HepG2 (cell line): ENCODE data around the gene IL1R1. TPM values are rescaled to one million over a fixed set of nuclear protein-coding genes. Genes with fewer than 3 reads are reported as not detected.

ENCODE experiments used
- ATAC-seq: fragments of 200-7000 bp; cut with Tn5 transposase; 3 replicates; pipeline ENCODE4 v1.9.1; 2020; ENCODE audit warnings: mild to moderate bottlenecking, moderate library complexity
- BruUV-seq: library from RNA; stranded (reverse); fragments of 400-500 nt; replicated peaks from 2 replicates; lab custom pipeline; 2021; lab: Mats Ljungman, UMichigan
- CTCF ChIA-PET: fragments of 300-600 bp; formaldehyde crosslinking; extraction: SDS; loops from one replicate; lab custom pipeline; 2021; ENCODE audit warnings: low total read pairs, inconsistent platforms, low intra/inter-chr PET ratio; lab: Yijun Ruan, JAX
- POLR2A ChIA-PET: fragments of 350-600 bp; sonication (Branson Sonifier 250); formaldehyde crosslinking; loops from one replicate; lab custom pipeline; 2020; ENCODE audit warnings: antibody characterized with exemption, inconsistent platforms; lab: Yijun Ruan, JAX
- DNase-seq: peaks from one replicate; pipeline ENCODE4 v3.0.0-alpha.2; 2015; ENCODE audit warnings: low spot score
- FAIRE-seq: peaks from 3 replicates; lab custom pipeline; 2011; peaks lifted over from hg19 to GRCh38; lab: Jason Lieb, UNC
- H2AFZ ChIP-seq: one replicate; pipeline ENCODE4 v1.6.1; 2011; ENCODE audit warnings: low read length, inconsistent platforms
- H3K27ac ChIP-seq: fragments of 300-600 bp; 3 replicates; pipeline ENCODE4 v1.8.0; 2011; ENCODE audit warnings: mixed run types, mild to moderate bottlenecking, mixed read lengths, low read length, inconsistent platforms; ENCODE audit not compliant: insufficient read depth; ENCODE audit errors: extremely low read length
- H3K27me3 ChIP-seq, 2 experiments: fragments of 200-600 bp in 1 of 2; 2 replicates in 1 of 2; 3 replicates in 1 of 2; pipeline versions ENCODE4 v1.6.0 to v1.8.0; 2011; ENCODE audit warnings: low read length in 2 of 2, mild to moderate bottlenecking in 2 of 2, moderate library complexity in 2 of 2, inconsistent platforms in 1 of 2; ENCODE audit not compliant: insufficient read depth in 2 of 2, control insufficient read depth in 1 of 2
- H3K36me3 ChIP-seq, 2 experiments: fragments of 200-600 bp in 1 of 2; replicated peaks in 1 of 2; 2 replicates in 1 of 2; 3 replicates in 1 of 2; pipeline versions ENCODE4 v1.5.1 to v1.8.0; 2011; ENCODE audit warnings: low read length in 2 of 2, inconsistent platforms in 1 of 2; ENCODE audit not compliant: insufficient read depth in 2 of 2, control insufficient read depth in 1 of 2
- H3K4me1 ChIP-seq: 2 replicates; pipeline ENCODE4 v1.5.1; 2012; ENCODE audit warnings: low read length, inconsistent platforms; ENCODE audit not compliant: insufficient read depth
- H3K4me2 ChIP-seq: 2 replicates; pipeline ENCODE4 v1.6.0; 2011; ENCODE audit warnings: low read depth, low read length, inconsistent platforms
- H3K4me3 ChIP-seq, 3 experiments: fragments of 200-600 bp in 1 of 3; sonication (generic), shearing (Covaris generic) in 1 of 3; replicated peaks in 1 of 3; 2 replicates each; pipeline ENCODE4 v1.5.1; 2011 to 2016; ENCODE audit warnings: low read length in 3 of 3, inconsistent platforms in 2 of 3, low read depth in 2 of 3, mild to moderate bottlenecking in 2 of 3, control low read depth in 1 of 3, mixed read lengths in 1 of 3; ENCODE audit not compliant: insufficient read depth in 1 of 3
- H3K79me2 ChIP-seq: one replicate; pipeline ENCODE4 v1.6.1; 2011; ENCODE audit warnings: low read length, inconsistent platforms; ENCODE audit not compliant: insufficient read depth
- H3K9ac ChIP-seq: 2 replicates; pipeline ENCODE4 v1.6.0; 2011; ENCODE audit warnings: mild to moderate bottlenecking, low read depth, low read length, inconsistent platforms; ENCODE audit not compliant: insufficient read depth
- H3K9me3 ChIP-seq: 2 replicates; pipeline ENCODE4 v1.5.1; 2012; ENCODE audit warnings: mild to moderate bottlenecking, low read length
- H4K20me1 ChIP-seq: 2 replicates; pipeline ENCODE4 v1.6.0; 2011; ENCODE audit warnings: inconsistent platforms, mild to moderate bottlenecking, low read length, moderate library complexity; ENCODE audit not compliant: insufficient read depth
- DBP ChIP-seq: sonication (generic); formaldehyde crosslinking; IDR thresholded peaks from 2 replicates; pipeline ENCODE4 v1.4.0; 2020; ENCODE audit warnings: missing genetic modification reagents; ENCODE audit errors: not compliant biosample characterization
- ETV5 ChIP-seq: IDR thresholded peaks from 2 replicates; pipeline ENCODE4 v1.6.1; 2018; ENCODE audit warnings: missing biosample characterization, missing genetic modification reagents, inconsistent platforms, borderline replicate concordance
- HHEX ChIP-seq: IDR thresholded peaks from 2 replicates; pipeline ENCODE4 v1.6.1; 2016; ENCODE audit warnings: control low read depth
- NCOR1 ChIP-seq: fragments of 200-600 bp; sonication (generic); IDR thresholded peaks from 2 replicates; pipeline ENCODE4 v1.7.0; 2017; ENCODE audit warnings: antibody characterized with exemption, low read length, borderline replicate concordance
- NR0B2 ChIP-seq: sonication (generic); formaldehyde crosslinking; IDR thresholded peaks from 2 replicates; pipeline ENCODE4 v1.4.0; 2020; ENCODE audit warnings: mild to moderate bottlenecking, missing genetic modification reagents
- PLRG1 ChIP-seq: fragments of 450-650 bp; conservative IDR thresholded peaks from 2 replicates; pipeline ENCODE4 v1.6.1; 2016
- RBM22 ChIP-seq: fragments of 200-400 bp; formaldehyde crosslinking; optimal IDR thresholded peaks from 2 replicates; pipeline ENCODE3; 2017; ENCODE audit warnings: mild to moderate bottlenecking, low read length, moderate library complexity
- TSC22D2 ChIP-seq: sonication (generic); formaldehyde crosslinking; IDR thresholded peaks from 2 replicates; pipeline ENCODE4 v1.5.1; 2020; ENCODE audit warnings: missing genetic modification reagents, mild to moderate bottlenecking, borderline replicate concordance
- ZBTB20 ChIP-seq: sonication (generic); formaldehyde crosslinking; IDR thresholded peaks from 2 replicates; pipeline ENCODE4 v1.8.1; 2023; ENCODE audit warnings: missing genetic modification reagents, low read depth, mild to moderate bottlenecking, borderline replicate concordance
- ZNF205 ChIP-seq: IDR thresholded peaks from 2 replicates; pipeline ENCODE4 v1.6.1; 2018; ENCODE audit warnings: missing biosample characterization, missing genetic modification reagents
- ZNF232 ChIP-seq: sonication (generic); formaldehyde crosslinking; IDR thresholded peaks from 2 replicates; pipeline ENCODE4 v1.4.0; 2020; ENCODE audit warnings: missing genetic modification reagents, borderline replicate concordance
- ZNF451 ChIP-seq: sonication (generic); formaldehyde crosslinking; IDR thresholded peaks from 2 replicates; pipeline ENCODE4 v1.5.0; 2020; ENCODE audit warnings: mild to moderate bottlenecking, missing genetic modification reagents
- ZNF496 ChIP-seq: sonication (generic); formaldehyde crosslinking; IDR thresholded peaks from 2 replicates; pipeline ENCODE4 v1.8.1; 2023; ENCODE audit warnings: mild to moderate bottlenecking, moderate library complexity, missing genetic modification reagents; ENCODE audit not compliant: insufficient replicate concordance
- ZNF75D ChIP-seq: sonication (generic); formaldehyde crosslinking; IDR thresholded peaks from 2 replicates; pipeline ENCODE4 v1.8.1; 2023; ENCODE audit warnings: missing genetic modification reagents, mild to moderate bottlenecking, borderline replicate concordance
- ZNF770 ChIP-seq: sonication (generic); formaldehyde crosslinking; IDR thresholded peaks from 2 replicates; pipeline ENCODE4 v1.5.0; 2020; ENCODE audit warnings: mild to moderate bottlenecking, missing genetic modification reagents
- WGBS: methylation state at CpG from one replicate; pipeline ENCODE4 v1.1.6; 2017; ENCODE audit warnings: low lambda C conversion rate; 5-methylcytosine and 5-hydroxymethylcytosine counted together
- in situ Hi-C: cut with HindIII; loops from 2 replicates; pipeline ENCODE4 v1.10.0; 2017; ENCODE audit warnings: low pct_unique_long_range_greater_than_20kb; ENCODE audit not compliant: extremely low pct_ligation_motif_present
- intact Hi-C: fragments of 100-400 bp; cut with micrococcal nuclease; formaldehyde crosslinking; loops from one replicate; pipeline ENCODE4 v1.10.0; 2022; ENCODE audit not compliant: unreplicated experiment
- polyA plus RNA-seq, 8 experiments: library from polyadenylated mRNA; depleted of rRNA in 3 of 8; stranded (reverse) in 7 of 8; unstranded in 1 of 8; fragments of >200 nt; fragmentation: Illumina TruSeq in 4 of 8; extraction: Trizol in 4 of 8; gene quantifications; 2 replicates each; pipeline versions ENCODE4 v1.2.1 to v1.2.3, GENCODE V29; 2011 to 2016; ENCODE audit warnings: low read depth in 4 of 8, missing spikeins in 1 of 8, mixed read lengths in 1 of 8; ENCODE audit not compliant: insufficient read depth in 1 of 8
- total RNA-seq, 5 experiments: library from RNA; depleted of rRNA; stranded (reverse); fragments of >200 nt; fragmentation: Illumina TruSeq; extraction: Trizol; gene quantifications; 2 replicates each; pipeline ENCODE4 v1.2.3, GENCODE V29; 2016; ENCODE audit warnings: low read depth in 1 of 5
- TF ChIP-seq, protein P1 (sequence below): sonication (generic); formaldehyde crosslinking; IDR thresholded peaks from 2 replicates; pipeline ENCODE4 v1.8.0; 2022; ENCODE audit warnings: missing genetic modification reagents, mild to moderate bottlenecking, inconsistent platforms, borderline replicate concordance

Gene IL1R1
- total and polyA plus RNA-seq, 2 of the 13 experiments (the other 11 are each of a cell fraction or from before 2014, with no cell fraction given) = 38.0 to 93.1 TPM

DNA sequence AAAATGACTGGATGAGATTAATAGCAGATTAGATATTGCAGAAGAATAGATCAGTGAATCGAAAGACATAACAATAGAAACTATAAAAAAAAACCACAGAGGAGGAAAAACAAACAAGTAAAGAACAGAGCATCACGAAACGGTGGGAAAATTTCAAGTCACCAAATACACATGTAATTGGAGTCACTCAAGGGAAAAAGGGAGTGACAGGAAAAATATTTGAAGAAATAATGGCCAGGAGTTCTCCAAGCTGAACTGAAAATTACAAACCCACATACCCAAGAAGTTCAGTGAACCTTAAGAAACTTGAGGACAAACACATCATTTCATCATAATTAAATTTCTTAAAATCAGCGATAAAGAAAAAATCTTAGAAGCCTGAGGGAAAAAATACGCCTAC is 11.0 kb upstream of the IL1R1 start:
- Histone ChIP-seq H3K79me2 (no peaks in the 10 kb centered on the region), H3K9ac (no peak overlapping the region), H2AFZ (no peak overlapping the region), H3K4me3 (no peak overlapping the region), H4K20me1 (no peaks in the 10 kb centered on the region), H3K4me1 (peaks cover 4% of the 10 kb centered on the region; the same call in 1 of the 2 replicates), H3K27me3 (no peaks in the 10 kb centered on the region), H3K9me3 (no peaks in the 10 kb centered on the region), H3K4me2 (no peak overlapping the region), H3K27ac (no peak overlapping the region), H3K36me3 (no peaks in the 10 kb centered on the region)
- 81% methylated on average over 5 of the region's 5 CpGs for whole genome bisulfite sequencing
- intact Hi-C loops (no loop called here), in situ Hi-C loops (no loop called here)
- no peak for DNase-seq
- ChIA-PET CTCF (no interaction called here), POLR2A (no interaction called here)
- TF ChIP-seq ZNF496 (no peak), NR0B2 (no peak), HHEX (CRISPR knock-in tag) (no peak), ZBTB20 (no peak), ZNF451 (no peak)
- TF ChIP-seq, protein P1, sequence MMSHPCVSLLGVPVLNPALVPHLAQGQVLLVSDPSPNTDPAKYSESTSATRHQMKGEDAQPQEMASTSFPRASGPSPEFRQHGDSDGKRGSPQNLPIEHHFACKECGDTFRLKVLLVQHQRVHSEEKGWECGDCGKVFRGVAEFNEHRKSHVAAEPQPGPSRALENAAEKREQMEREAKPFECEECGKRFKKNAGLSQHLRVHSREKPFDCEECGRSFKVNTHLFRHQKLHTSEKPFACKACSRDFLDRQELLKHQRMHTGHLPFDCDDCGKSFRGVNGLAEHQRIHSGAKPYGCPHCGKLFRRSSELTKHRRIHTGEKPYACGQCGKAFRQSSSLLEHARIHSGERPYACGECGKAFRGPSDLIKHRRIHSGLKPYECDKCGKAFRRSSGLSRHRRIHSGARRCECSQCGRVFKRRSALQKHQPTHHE (CRISPR knock-in tag) = no peak
- no peak for FAIRE-seq
- no peak for ATAC-seq
- no TSS peak for BruUV-seq

DNA sequence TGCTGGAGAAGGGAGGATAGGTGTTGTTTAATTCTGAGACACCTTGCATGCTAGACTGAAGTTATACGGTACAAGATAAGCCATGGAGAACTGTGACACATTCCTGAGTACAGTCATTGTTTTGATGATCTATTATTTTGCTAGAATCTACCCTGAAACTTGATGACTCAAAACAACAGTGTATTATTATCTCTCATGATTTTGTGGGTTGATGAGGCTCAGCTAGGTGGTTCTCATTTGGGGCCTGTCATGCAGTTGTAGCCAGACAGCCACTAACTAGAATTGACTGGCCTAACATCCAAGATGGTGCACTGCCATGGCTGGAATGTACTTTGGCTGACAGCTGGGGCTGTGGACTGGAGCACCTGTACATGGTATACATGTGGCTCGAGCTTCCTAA is 5.4 kb upstream of the IL1R1 start:
- in situ Hi-C loops = no loop called here
- no peak overlapping the region for H3K9ac ChIP-seq
- no peak for DNase-seq
- intact Hi-C loops = no loop called here
- no TSS peak for BruUV-seq
- ChIA-PET POLR2A (interaction anchor here (1.7 kb wide), 1 partner anchor 67 kb away, joined by 5 read pairs; no protein-coding TSS in a partner anchor), CTCF (no interaction called here)
- no peaks in the 10 kb centered on the region for H4K20me1 ChIP-seq
- H3K27me3 ChIP-seq = no peaks in the 10 kb centered on the region
- peaks cover 24% of the 10 kb centered on the region for H3K4me1 ChIP-seq
- 95% methylated on average over 2 of the region's 2 CpGs for WGBS
- FAIRE-seq = no peak
- H2AFZ ChIP-seq = no peak overlapping the region
- H3K4me2 ChIP-seq = no peak overlapping the region
- no peak overlapping the region for H3K27ac ChIP-seq
- ATAC-seq = no peak
- no peaks in the 10 kb centered on the region for H3K9me3 ChIP-seq
- H3K36me3 ChIP-seq = no peaks in the 10 kb centered on the region
- no peak overlapping the region for H3K4me3 ChIP-seq
- H3K79me2 ChIP-seq = peaks cover 5% of the 10 kb centered on the region
- TF ChIP-seq NCOR1 (no peak), ETV5 (CRISPR knock-in tag) (no peak), PLRG1 (no peak), ZNF770 (CRISPR knock-in tag) (no peak), ZNF75D (CRISPR knock-in tag) (no peak), ZNF232 (CRISPR knock-in tag) (no peak), TSC22D2 (no peak), ZNF205 (CRISPR knock-in tag) (no peak), RBM22 (no peak), DBP (CRISPR knock-in tag) (no peak)
